ENCODE data around the gene PDE1C. TPM values are rescaled to one million over a fixed set of nuclear protein-coding genes. Genes with fewer than 3 reads are reported as not detected.

PDE1C gene
- total and polyA plus RNA-seq, 2 of the 4 experiments (the other 2 are of a cell fraction): 14.2 to 61.5 TPM

GRCh38 chr7:31896925-31897324, 173.3 kb downstream of the PDE1C start:
- no peak overlapping the region; the same call in 1 of the 2 replicates for H3K4me2 ChIP-seq (ENCODE audit: low read depth, low read length)
- no peak overlapping the region for H4K5ac ChIP-seq (ENCODE audit: low read depth, low read length)
- H3K36me3 ChIP-seq (ENCODE audit: control insufficient read depth, insufficient read depth, low read length): no peaks in the 10 kb centered on the region
- ChIA-PET POLR2A (ENCODE audit: unreplicated experiment) (no interaction called here), CTCF (no interaction called here)
- no peak overlapping the region for H3K27ac ChIP-seq (ENCODE audit: insufficient read depth, low read length)
- H2BK20ac ChIP-seq (ENCODE audit: low read depth, low read length): no peak overlapping the region
- 13% methylated on average over 1 of the region's 6 CpGs; no CpG with 5 or more reads in 1 of the 2 experiments for WGBS, 2 experiments (ENCODE audit: extremely low coverage in 2 of 2, insufficient read length in 1 of 2)
- H2BK15ac ChIP-seq (ENCODE audit: low read depth, low read length): no peak overlapping the region
- ATAC-seq (ENCODE audit: low read depth) (no peak; the same call in 1 of the 2 replicates), DNase-seq (peak; percentile 40)
- no peak overlapping the region for H3K14ac ChIP-seq (replicated peaks; ENCODE audit: low read depth, low read length)
- no peak overlapping the region for H3K9ac ChIP-seq (ENCODE audit: low read depth, low read length)
- no TSS peak for BruUV-seq (replicated peaks)
- H3K18ac ChIP-seq (ENCODE audit: low read depth, low read length): no peak overlapping the region
- H3K4me1 ChIP-seq (ENCODE audit: control insufficient read depth, insufficient read depth, low read length): peaks cover 11% of the 10 kb centered on the region; the same call in 1 of the 2 replicates
- H2BK5ac ChIP-seq (ENCODE audit: low read depth, low read length, poor library complexity, severe bottlenecking): peak overlapping the region; percentile 62
- H2BK120ac ChIP-seq (ENCODE audit: low read depth, low read length): no peak overlapping the region
- H2AFZ ChIP-seq (replicated peaks; ENCODE audit: low read length, poor library complexity): no peak overlapping the region
- H3K9me1 ChIP-seq (ENCODE audit: insufficient read depth, low read length): peaks cover 3% of the 10 kb centered on the region; the same call in 1 of the 2 replicates
- no peaks in the 10 kb centered on the region for H3K27me3 ChIP-seq (ENCODE audit: control insufficient read depth, insufficient read depth, low read length)
- dilution Hi-C loops (cut with HindIII; ENCODE audit: low sequenced_read_pairs, unreplicated experiment) (no loop called here), intact Hi-C loops (cut with micrococcal nuclease) (no loop called here), in situ Hi-C loops (cut with MboI; ENCODE audit: low sequenced_read_pairs) (no loop called here)
- H4K91ac ChIP-seq (ENCODE audit: insufficient read depth, low read depth, low read length): no peak overlapping the region
- H3K4ac ChIP-seq (ENCODE audit: low read depth, low read length): no peak overlapping the region
- no peak overlapping the region for H2AK9ac ChIP-seq (replicated peaks; ENCODE audit: low read depth, low read length, poor library complexity)
- no peak overlapping the region for H3K56ac ChIP-seq (ENCODE audit: extremely low read depth, insufficient read depth, low read length)
- no peak overlapping the region for H4K8ac ChIP-seq (ENCODE audit: low read depth in 2 of 2, low read length in 2 of 2)
- no peak overlapping the region for H2AK5ac ChIP-seq (ENCODE audit: low read depth, low read length)
- H3K79me1 ChIP-seq (ENCODE audit: low read depth in 1 of 2, low read length in 2 of 2): peaks cover 3 to 16% of the 10 kb centered on the region in 2 experiments; a peak in 2 of 4 replicates
- H4K20me1 ChIP-seq (ENCODE audit: insufficient read depth, low read length): no peaks in the 10 kb centered on the region
- TF ChIP-seq FOS (IDR thresholded peaks at IDR 0.05; ENCODE audit: low read depth, low read length): no peak
- TF ChIP-seq CEBPB (IDR thresholded peaks at IDR 0.05; ENCODE audit: low read depth, low read length): 0 out of 2 replicates have a peak, but pooled peaks have one; percentile 3
- H3K9me3 ChIP-seq (ENCODE audit: control insufficient read depth, insufficient read depth, low read length): no peaks in the 10 kb centered on the region
- H3K23ac ChIP-seq (ENCODE audit: low read depth, low read length): no peak overlapping the region
- no peak overlapping the region for H3K4me3 ChIP-seq (ENCODE audit: insufficient read depth, low read depth, low read length)

Data from IMR-90 (cell line).